NCI-H2029 treated with DMSO at 0.1 percent for 48 hours (cell line): Measurements from ENCODE around the gene DBN1.
"Not testable (repeated sequence)": the region's sequence is repeated elsewhere in the genome, so short reads cannot be mapped to it uniquely, and the experiment has no call there.

Experiments used
- DNase-seq: peaks from one replicate; lab custom pipeline; 2025; lab: John Stamatoyannopoulos, UW

Gene DBN1

GRCh38 chr5:177490992-177491391, 17.6 kb upstream of the DBN1 start:
- no peak for DNase-seq

- DNase-seq, result no peak
These were observed 17.0 kb upstream of the DBN1 start for GRCh38 chr5:177490311-177490991.

- no peak for DNase-seq
These were observed 15.8 kb upstream of the DBN1 start for GRCh38 chr5:177489119-177489716.

- no peak for DNase-seq
These were observed 14.5 kb upstream of the DBN1 start for GRCh38 chr5:177487975-177488374.

- DNase-seq, result no peak
These were observed 13.7 kb upstream of the DBN1 start for GRCh38 chr5:177487144-177487543.

GRCh38 chr5:177486256-177486655, 12.8 kb upstream of the DBN1 start:
- no peak for DNase-seq

- DNase-seq, result not testable (repeated sequence)
These were observed 12.3 kb upstream of the DBN1 start for GRCh38 chr5:177485753-177486152.

GRCh38 chr5:177484902-177485549, 11.6 kb upstream of the DBN1 start:
- no peak for DNase-seq

GRCh38 chr5:177483994-177484901, 10.8 kb upstream of the DBN1 start:
- DNase-seq, result no peak

GRCh38 chr5:177483042-177483441, 9.6 kb upstream of the DBN1 start:
- no peak for DNase-seq

GRCh38 chr5:177482359-177482795, 8.9 kb upstream of the DBN1 start:
- no peak for DNase-seq

- DNase-seq, result peak; percentile 53
These were observed 6.3 kb upstream of the DBN1 start for GRCh38 chr5:177479774-177480173.

- peak; percentile 71 for DNase-seq
These were observed 5.5 kb upstream of the DBN1 start for GRCh38 chr5:177478711-177479646.

GRCh38 chr5:177477701-177478477, 4.5 kb upstream of the DBN1 start:
- no peak for DNase-seq

- no peak for DNase-seq
These were observed 3.2 kb upstream of the DBN1 start for GRCh38 chr5:177476531-177477233.

- DNase-seq, result no peak
These were observed 2.4 kb upstream of the DBN1 start for GRCh38 chr5:177475563-177476427.

- DNase-seq, result no peak
These were observed 1.6 kb upstream of the DBN1 start for GRCh38 chr5:177474846-177475562.

GRCh38 chr5:177474002-177474476, 605 bp upstream of the DBN1 start:
- no peak for DNase-seq
